ENCODE data around the gene MUC6.

Gene MUC6

DNA sequence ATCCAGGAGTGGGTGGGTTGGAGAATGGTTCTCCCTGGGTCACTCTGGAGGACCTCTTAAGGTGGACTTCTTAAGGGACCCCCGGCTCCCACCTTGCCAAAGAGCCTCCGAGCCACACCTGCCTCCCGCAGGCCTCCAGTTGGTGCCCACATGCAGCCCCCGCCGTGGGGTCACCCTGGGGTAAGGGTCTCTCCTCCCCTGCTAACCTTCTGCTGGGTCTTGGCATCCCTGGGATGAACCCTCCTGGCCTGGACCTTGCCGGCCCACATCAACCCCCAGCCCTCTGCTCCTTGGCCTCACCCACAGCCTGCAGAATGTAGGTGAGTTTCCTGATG is 12.5 kb upstream of the MUC6 start:
- no peak for DNase-seq (ENCODE audit: extremely low read depth, low read depth)
- TF ChIP-seq, protein P1, sequence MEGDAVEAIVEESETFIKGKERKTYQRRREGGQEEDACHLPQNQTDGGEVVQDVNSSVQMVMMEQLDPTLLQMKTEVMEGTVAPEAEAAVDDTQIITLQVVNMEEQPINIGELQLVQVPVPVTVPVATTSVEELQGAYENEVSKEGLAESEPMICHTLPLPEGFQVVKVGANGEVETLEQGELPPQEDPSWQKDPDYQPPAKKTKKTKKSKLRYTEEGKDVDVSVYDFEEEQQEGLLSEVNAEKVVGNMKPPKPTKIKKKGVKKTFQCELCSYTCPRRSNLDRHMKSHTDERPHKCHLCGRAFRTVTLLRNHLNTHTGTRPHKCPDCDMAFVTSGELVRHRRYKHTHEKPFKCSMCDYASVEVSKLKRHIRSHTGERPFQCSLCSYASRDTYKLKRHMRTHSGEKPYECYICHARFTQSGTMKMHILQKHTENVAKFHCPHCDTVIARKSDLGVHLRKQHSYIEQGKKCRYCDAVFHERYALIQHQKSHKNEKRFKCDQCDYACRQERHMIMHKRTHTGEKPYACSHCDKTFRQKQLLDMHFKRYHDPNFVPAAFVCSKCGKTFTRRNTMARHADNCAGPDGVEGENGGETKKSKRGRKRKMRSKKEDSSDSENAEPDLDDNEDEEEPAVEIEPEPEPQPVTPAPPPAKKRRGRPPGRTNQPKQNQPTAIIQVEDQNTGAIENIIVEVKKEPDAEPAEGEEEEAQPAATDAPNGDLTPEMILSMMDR (IDR thresholded peaks at IDR 0.05; ENCODE audit: low read depth, low read length), result no peak

DNA sequence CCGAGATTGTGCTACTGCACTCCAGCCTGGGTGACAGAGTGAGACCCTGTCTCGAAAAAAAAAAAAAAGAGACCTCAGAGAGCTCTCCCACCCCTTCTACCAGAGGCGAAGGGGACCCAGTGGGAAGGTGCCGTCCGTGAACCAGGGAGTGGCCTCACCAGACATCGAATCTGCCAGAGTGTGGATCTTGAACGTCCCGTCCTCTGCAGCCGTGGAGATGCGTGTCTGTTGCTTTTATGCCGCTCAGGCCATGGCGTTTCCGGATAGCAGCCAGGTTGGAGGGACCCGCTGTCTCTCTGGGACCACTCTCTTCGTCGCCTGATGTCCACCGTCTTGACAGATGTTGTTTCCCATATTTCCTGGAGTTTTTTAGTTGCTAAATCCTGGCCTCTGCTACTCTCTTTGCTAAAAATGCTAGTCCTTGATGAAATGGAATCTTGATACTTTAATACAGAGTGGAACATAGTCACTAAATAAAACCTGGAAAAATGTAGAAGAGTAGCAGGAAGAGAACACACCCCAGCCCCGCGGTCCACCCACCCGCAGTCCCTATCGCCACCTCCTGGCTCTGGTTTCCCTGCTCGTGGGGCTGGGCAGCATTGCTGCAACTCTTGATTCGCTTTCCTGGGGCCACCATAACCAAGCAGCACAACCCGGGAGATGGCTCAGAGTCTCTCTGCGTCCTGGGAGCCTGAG is 12.0 kb upstream of the MUC6 start:
- DNase-seq (ENCODE audit: extremely low read depth, low read depth), result no peak
- TF ChIP-seq, protein P1 (IDR thresholded peaks at IDR 0.05; ENCODE audit: low read depth, low read length), result no peak

DNA sequence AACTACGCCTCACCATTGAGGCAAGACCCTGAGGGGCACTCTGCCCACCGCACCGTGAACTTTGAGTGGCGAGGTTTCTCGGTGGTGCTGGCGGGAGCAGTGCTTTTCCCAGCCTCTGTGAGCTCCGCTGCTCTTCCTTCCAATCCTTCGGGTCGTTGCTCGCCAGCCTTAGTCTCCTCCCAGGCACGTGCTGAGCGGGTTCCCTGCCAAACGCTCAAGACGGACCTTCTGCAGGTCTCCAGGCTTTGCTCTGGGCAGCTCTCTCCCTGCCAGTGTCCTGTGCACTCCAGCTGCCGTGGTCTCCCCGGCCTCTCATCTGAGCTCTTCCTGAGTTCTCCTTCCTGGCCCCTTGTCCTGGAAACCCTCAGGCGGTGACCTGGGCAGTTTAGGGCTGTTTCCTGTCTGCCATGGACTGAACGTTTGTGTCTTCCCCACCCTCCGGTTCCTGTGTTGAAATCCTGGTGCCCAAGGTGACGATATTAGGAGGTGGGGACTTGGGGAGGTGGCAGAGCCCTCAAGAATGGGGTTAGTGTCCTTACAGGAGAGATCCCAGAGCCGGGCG is 11.2 kb upstream of the MUC6 start:
- no peak for DNase-seq (ENCODE audit: extremely low read depth, low read depth)
- TF ChIP-seq, protein P1 (IDR thresholded peaks at IDR 0.05; ENCODE audit: low read depth, low read length), result no peak

DNA sequence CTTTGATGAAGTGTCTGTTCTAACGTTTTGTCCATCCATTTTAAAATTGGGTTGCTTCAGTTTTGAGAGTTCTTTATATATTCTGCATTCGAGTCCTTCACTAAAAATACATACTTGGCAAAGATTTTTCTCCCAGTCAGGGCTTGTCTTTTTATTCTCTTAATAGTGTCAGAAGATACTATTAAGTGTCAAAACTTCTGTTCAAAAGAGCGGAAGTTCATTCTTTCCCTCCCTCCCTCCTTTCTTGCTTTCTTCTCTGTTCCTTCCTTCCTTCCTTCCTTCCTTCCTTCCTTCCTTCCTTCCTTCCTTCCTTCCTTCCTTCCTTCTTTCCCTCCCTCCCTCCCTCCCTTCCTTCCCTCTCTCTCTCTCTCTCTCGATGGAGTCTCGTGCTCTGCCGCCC is 7.6 kb upstream of the MUC6 start:
- TF ChIP-seq, protein P1 (IDR thresholded peaks at IDR 0.05; ENCODE audit: low read depth, low read length), result no peak
- no peak for DNase-seq (ENCODE audit: extremely low read depth, low read depth)

DNA sequence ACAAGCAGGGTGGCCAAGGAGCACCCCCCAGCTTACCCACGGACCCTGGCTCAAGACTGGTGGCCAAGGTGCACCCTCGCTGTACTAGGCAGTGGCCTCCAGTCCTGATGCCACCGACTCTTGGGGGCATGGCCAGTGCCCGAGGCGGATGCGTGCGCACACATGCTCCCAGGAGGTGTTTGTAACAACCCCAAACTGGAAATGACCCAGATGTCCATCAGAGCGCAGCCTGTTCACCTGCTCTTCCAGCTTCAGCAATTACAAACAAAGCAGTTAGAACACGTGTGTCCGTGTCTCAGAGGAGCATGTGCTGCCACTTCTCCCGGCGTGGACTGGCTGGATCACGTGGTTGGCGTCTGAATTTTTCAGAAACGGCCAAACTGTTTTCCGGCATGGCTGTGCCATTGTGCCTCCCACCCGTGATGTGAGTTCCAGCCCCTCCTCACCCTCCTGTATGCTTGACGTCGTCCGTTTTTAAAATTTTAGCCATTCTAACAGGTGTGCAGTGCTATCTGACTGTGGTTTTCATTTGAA is 7.1 kb upstream of the MUC6 start:
- DNase-seq (ENCODE audit: extremely low read depth, low read depth), result no peak
- TF ChIP-seq, protein P1 (IDR thresholded peaks at IDR 0.05; ENCODE audit: low read depth, low read length), result no peak

DNA sequence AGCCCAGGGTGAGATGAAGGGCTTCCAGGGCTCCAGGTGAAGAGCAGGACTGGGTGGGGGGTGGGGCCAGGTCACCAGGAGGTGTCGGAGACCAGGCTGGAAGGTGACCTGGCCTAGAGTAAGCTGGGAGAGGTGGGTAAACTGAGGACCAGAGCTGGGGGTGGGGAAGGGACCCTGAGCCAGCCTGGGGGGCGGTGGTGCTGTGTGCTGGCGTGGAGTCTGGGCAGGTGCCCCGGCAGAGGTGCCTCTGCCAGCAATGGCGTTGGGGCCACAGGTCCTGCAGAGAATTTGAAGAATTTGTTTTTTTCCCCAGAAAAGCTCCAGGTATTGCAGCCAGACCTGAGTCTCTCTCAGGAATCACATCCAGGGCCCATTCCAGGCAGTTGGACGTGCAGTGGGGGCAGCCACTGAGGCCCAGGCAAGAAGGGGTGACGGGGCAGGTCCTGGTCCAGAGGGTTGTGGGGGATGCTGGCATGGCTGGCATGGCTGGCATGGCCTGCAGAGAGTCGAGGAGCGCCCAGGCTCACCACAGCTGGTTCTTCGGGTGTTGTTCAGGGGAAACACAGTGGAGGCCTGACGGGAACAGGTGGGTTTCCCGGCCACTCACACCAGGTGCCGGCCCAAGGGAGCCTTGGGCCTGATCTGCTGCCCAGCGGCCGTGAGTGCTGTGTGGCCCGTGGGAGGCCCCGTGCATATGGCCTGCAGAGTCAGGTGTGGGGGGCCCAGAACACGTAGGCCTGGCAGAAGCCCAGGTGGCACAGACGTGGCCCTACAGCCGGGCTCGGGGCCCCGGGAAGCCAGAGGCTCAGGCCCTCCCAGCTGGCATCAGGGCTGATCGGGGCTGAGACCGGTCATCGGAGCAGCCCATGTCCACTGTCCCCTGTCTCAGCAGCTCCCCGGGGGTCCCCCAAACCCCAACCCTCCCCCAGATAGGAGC is 6.4 kb upstream of the MUC6 start:
- TF ChIP-seq, protein P1 (IDR thresholded peaks at IDR 0.05; ENCODE audit: low read depth, low read length), result no peak
- DNase-seq (ENCODE audit: extremely low read depth, low read depth), result no peak
